Measurements from ENCODE around the gene LEMD2. TPM values are rescaled to one million over a fixed set of nuclear protein-coding genes. Genes with fewer than 3 reads are reported as not detected.

Gene LEMD2
- total and polyA plus RNA-seq, 9 of the 15 experiments (the other 6 are each of a cell fraction or from before 2014, with no cell fraction given): 0.32 to 46.3 (median 30.8) TPM

DNA sequence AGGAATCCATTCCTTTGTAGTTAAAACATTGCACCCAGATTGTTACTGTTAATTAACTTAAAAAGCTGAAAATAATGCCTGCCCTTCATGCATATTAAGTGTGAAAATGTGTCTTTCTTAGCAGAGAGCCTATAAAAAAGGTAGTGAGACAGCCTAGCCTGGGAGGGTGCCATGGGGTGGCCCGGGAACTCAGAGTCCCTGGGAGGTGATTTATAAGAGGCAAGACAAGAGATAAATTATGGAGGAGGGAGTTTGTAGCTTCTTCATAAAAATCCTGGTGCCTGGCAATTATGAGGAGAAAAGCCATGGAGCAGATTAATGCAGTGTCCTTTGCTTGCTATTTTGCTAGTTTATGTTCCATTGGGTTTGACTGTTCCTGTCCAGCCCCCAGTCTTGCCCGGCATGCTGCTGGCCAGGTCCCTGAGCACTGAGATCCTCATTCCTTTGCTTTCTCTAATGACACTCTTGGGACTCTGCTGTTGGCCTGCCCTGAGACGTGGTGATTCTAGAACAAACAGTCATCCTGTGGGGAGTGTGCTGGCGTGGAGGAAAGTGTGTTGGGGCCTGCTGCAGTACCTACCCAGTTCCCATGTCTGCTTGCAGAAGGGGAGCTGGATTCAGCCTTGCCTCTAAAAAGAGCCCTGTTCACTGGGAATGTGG lies 10.7 kb upstream of the LEMD2 start:
- no peak overlapping the region for H3K4me3 ChIP-seq
- DNase-seq (ENCODE audit: extremely low read depth in 1 of 4, low spot score in 3 of 4) (no peak), ATAC-seq (no peak), FAIRE-seq (no peak)
- in situ Hi-C loops (cut with MboI): no loop called here
- no peaks in the 10 kb centered on the region for H3K79me2 ChIP-seq (ENCODE audit: control insufficient read depth, insufficient read depth, low read length)
- intact Hi-C loops (cut with micrococcal nuclease): no loop called here
- no peak overlapping the region for H2AFZ ChIP-seq (ENCODE audit: low read depth, low read length)
- no peak overlapping the region for H3K4me2 ChIP-seq (ENCODE audit: insufficient read depth, low read length)
- H3K9me3 ChIP-seq (replicated peaks; ENCODE audit: control insufficient read depth, insufficient read depth, low read depth, low read length): no peaks in the 10 kb centered on the region
- H3K9me1 ChIP-seq (ENCODE audit: control insufficient read depth, insufficient read depth, low read length): peaks cover 3% of the 10 kb centered on the region
- POLR2A ChIA-PET: interaction anchor here (1.0 kb wide), 1 partner anchor 20 kb away, joined by 3 read pairs; no protein-coding TSS in a partner anchor
- H3K36me3 ChIP-seq (ENCODE audit: control insufficient read depth, insufficient read depth, low read length): no peaks in the 10 kb centered on the region
- no peak overlapping the region for H3K9ac ChIP-seq (ENCODE audit: insufficient read depth in 1 of 2, low read depth in 2 of 2, low read length in 2 of 2)
- CTCF ChIA-PET (ENCODE audit: low intra/inter-chr PET ratio): no interaction called here
- peaks cover 0 to 7% of the 10 kb centered on the region in 2 experiments; a peak in 1 of 5 replicates for H3K4me1 ChIP-seq (replicated peaks in 1 of 2; ENCODE audit: control insufficient read depth in 2 of 2, insufficient read depth in 2 of 2, low read length in 2 of 2)
- BruUV-seq (replicated peaks): no TSS peak
- TF ChIP-seq ARNT (IDR thresholded peaks at IDR 0.05) (no peak), RUNX1 (IDR thresholded peaks at IDR 0.05; ENCODE audit: low read depth) (no peak), ZFX (CRISPR knock-in tag; IDR thresholded peaks at IDR 0.05) (no peak), SPI1 (IDR thresholded peaks at IDR 0.05; ENCODE audit: borderline replicate concordance, low read depth, low read length) (no peak), DIDO1 (tag; IDR thresholded peaks at IDR 0.05; ENCODE audit: low read depth) (no peak), L3MBTL2 (IDR thresholded peaks at IDR 0.05) (no peak), RBM15 (IDR thresholded peaks at IDR 0.05; ENCODE audit: insufficient read depth, low read length) (no peak), ZNF197 (CRISPR knock-in tag; IDR thresholded peaks at IDR 0.05; ENCODE audit: low read depth) (no peak), NELFE (IDR thresholded peaks at IDR 0.05; ENCODE audit: insufficient read depth, insufficient read length) (no peak), RFX5 (IDR thresholded peaks at IDR 0.05; ENCODE audit: low read depth, low read length) (no peak), RBM14 (IDR thresholded peaks at IDR 0.05; ENCODE audit: borderline replicate concordance, insufficient read depth, low read depth, low read length) (no peak), NONO (IDR thresholded peaks at IDR 0.05; ENCODE audit: low read depth in 2 of 2, low read length in 1 of 2) (no peak), ZNF354B (CRISPR knock-in tag; IDR thresholded peaks at IDR 0.05) (no peak), HNRNPUL1 (IDR thresholded peaks at IDR 0.05; ENCODE audit: low read length) (no peak), SMARCB1 (IDR thresholded peaks at IDR 0.05; ENCODE audit: insufficient read length, low read depth) (no peak)
- TF ChIP-seq, protein P1, sequence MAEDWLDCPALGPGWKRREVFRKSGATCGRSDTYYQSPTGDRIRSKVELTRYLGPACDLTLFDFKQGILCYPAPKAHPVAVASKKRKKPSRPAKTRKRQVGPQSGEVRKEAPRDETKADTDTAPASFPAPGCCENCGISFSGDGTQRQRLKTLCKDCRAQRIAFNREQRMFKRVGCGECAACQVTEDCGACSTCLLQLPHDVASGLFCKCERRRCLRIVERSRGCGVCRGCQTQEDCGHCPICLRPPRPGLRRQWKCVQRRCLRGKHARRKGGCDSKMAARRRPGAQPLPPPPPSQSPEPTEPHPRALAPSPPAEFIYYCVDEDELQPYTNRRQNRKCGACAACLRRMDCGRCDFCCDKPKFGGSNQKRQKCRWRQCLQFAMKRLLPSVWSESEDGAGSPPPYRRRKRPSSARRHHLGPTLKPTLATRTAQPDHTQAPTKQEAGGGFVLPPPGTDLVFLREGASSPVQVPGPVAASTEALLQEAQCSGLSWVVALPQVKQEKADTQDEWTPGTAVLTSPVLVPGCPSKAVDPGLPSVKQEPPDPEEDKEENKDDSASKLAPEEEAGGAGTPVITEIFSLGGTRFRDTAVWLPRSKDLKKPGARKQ (CRISPR knock-in tag; IDR thresholded peaks at IDR 0.05): no peak
- TF ChIP-seq, protein P2, sequence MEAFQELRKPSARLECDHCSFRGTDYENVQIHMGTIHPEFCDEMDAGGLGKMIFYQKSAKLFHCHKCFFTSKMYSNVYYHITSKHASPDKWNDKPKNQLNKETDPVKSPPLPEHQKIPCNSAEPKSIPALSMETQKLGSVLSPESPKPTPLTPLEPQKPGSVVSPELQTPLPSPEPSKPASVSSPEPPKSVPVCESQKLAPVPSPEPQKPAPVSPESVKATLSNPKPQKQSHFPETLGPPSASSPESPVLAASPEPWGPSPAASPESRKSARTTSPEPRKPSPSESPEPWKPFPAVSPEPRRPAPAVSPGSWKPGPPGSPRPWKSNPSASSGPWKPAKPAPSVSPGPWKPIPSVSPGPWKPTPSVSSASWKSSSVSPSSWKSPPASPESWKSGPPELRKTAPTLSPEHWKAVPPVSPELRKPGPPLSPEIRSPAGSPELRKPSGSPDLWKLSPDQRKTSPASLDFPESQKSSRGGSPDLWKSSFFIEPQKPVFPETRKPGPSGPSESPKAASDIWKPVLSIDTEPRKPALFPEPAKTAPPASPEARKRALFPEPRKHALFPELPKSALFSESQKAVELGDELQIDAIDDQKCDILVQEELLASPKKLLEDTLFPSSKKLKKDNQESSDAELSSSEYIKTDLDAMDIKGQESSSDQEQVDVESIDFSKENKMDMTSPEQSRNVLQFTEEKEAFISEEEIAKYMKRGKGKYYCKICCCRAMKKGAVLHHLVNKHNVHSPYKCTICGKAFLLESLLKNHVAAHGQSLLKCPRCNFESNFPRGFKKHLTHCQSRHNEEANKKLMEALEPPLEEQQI (IDR thresholded peaks at IDR 0.05): no peak
- TF ChIP-seq, protein P3, sequence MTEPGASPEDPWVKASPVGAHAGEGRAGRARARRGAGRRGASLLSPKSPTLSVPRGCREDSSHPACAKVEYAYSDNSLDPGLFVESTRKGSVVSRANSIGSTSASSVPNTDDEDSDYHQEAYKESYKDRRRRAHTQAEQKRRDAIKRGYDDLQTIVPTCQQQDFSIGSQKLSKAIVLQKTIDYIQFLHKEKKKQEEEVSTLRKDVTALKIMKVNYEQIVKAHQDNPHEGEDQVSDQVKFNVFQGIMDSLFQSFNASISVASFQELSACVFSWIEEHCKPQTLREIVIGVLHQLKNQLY (CRISPR knock-in tag; conservative IDR thresholded peaks at IDR 0.05): no peak
- no peak overlapping the region for H3K27ac ChIP-seq (ENCODE audit: extremely low read depth, low read depth, low read length)
- H3K27me3 ChIP-seq (ENCODE audit: control insufficient read depth in 2 of 2, insufficient read depth in 2 of 2, low read length in 2 of 2): peaks cover 78 to 90% of the 10 kb centered on the region in 2 experiments
- peaks cover 10% of the 10 kb centered on the region; the same call in 1 of the 2 replicates for H4K20me1 ChIP-seq (replicated peaks; ENCODE audit: control insufficient read depth, insufficient read depth, low read length)
- 5% methylated on average over 4 of the region's 4 CpGs for whole genome bisulfite sequencing (ENCODE audit: insufficient coverage, low coverage, missing lambda C conversion rate)

Measured in K562 (cell line).